ENCODE results near the gene LRP11.
A peak's percentile ranks its signal among the peaks of the same experiment; 100 is the strongest.
"Not testable (repeated sequence)": the region's sequence is repeated elsewhere in the genome, so short reads cannot be mapped to it uniquely, and the experiment has no call there.

LRP11 gene

DNA sequence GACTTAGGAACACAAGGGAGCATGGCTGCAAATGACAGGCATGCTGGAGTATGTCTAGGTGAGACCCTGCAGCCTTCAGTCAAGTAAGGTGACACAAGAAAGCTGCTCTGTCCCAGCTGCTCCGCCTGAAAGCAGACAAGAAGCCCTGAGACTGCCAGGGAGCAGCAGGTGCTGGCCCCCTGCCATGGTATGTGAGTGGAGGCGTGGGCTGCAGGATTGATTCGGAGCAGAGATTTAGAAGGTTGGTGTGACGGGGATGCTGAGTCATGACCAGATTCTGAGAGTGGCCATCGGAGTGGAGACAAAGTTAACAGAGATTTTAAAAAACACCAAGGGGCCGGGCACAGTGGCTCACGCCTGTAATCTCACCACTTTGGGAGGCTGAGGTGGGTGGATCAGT is 17.8 kb downstream of the LRP11 start:
- DNase-seq = no peak

DNA sequence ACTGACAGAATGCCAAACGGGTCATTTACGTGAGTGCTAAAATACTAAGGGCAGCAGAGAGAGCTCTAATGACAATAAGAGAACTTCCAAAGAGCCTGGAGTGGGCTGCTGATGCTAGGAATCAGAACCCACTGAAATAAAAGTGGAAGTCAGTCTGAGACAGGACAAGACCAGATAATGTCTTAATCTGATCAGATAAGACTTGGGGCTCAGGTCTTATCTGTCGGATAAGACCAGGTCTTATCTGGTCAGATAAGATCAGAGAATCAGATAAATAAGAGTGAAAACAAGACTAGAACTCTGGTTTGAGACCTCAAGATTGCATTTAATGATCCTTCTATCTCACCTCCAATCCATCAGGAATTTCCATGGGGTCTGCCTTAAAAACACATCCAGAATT is 18.6 kb downstream of the LRP11 start:
- DNase-seq = no peak

DNA sequence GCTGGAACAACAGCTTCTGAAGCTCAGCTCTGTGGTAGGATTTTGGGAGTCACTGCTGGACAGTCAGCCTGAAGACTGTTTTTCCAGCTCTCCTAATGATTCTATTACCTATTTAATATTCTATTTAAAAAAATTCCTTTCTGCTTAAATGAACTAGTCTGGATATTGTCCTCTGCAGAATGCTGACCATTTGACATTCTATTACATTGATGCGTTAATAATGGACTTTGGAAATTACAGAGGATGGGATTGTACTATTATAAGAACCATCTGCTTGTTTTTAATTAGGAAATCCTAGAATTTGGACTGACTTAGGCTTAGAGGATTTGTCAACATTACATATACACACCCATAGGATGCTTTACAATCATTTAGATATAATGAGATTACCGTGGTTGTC is 19.7 kb downstream of the LRP11 start:
- DNase-seq = no peak

DNA sequence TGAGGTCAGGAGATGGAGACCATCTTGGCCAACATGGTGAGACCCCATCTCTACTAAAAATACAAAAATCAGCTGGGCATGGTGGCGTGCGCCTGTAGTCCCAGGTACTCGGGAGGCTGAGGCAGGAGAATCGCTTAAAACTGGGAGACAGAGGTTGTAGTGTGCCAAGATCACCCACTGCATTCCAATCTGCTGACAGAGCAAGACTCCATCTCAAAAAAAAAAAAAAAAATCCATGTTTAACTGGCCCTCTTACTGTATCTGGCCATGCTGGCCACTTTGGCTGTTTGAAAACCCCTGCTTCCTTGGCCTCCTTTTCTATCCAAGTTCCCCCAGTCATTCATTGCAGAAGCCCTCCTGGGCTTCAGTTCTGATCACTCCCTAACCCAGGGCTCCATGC is 20.1 kb downstream of the LRP11 start:
- not testable (repeated sequence) for DNase-seq

DNA sequence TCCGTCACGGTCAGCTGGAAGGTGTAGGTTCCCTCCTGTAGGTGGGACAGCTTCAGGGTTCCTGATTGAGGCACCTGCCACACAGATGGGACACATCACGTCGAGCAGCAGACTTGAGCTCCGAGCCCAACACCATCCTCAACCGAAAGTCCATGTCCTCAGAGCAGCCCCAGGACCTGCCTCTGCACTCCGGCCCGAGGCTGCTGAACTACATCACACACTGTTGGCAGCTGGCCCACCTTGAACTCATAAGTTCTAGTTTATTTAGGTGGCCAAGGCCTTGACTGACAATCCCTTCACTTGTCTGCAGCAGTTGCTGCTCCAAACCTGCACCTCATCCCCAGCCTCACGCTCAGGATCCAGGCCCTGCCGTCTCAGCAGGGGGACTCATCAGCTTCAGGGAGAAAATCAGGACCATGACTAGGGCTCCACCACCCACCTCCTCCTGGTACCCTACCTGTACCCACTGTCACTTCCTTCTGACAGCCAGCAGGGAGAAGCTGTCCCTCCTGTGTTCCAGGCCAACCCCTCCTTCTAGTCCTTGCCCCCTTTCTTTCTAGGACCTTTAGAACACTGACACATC is 21.0 kb downstream of the LRP11 start:
- DNase-seq = no peak

DNA sequence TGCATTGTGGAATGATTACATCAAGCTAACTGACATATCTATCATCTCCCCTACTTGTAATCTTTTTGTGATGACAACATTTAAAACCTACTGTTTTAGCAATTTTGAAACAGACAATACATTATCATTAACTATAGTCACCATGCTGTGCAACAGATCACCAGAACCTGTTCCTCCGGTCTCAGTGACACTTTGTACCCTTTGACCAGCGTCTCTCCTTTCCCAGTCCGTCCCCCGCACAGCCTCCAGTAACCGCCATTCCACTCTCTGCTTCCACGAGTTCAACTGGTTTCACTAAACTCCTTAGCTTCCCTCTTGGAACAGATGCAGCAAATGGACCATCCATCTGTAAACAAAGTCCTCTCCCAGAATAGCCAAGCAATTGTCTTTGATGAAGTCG is 21.8 kb downstream of the LRP11 start:
- DNase-seq = no peak

DNA sequence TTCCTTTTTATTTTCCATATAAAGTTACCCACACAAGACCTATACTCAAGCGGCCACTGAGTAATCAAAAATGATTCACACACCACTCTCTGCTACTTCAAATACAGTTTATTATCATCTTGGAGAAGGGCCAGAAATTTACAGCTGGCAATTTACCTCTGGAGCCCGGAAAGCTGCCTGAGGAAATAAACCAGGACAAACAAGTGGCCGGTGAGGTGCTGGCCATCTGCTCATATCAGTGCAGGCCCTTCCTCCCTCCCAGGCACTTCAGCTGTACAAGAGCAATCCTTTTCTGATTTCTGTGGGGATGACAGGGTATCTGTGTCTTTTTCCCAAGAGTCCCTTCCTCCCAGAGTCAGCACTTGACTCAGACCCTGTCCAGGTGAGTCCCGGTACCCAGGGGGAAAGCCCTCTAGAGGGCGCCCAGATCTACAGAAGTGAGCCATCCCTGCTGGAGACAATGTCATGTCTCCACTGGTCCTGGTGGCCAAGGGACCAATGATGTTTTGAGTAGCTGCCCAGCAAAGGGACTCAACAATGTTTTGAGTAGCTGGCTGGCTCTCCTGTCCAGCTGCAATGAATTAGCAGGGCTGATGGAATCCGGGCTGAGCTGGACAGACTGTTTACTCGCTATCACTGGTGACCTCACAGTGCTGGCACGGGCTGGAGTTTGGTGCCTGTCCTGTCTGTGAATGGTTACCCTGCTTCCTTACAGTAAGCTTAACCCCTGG is 23.6 kb downstream of the LRP11 start:
- peak; percentile 65 for DNase-seq

DNA sequence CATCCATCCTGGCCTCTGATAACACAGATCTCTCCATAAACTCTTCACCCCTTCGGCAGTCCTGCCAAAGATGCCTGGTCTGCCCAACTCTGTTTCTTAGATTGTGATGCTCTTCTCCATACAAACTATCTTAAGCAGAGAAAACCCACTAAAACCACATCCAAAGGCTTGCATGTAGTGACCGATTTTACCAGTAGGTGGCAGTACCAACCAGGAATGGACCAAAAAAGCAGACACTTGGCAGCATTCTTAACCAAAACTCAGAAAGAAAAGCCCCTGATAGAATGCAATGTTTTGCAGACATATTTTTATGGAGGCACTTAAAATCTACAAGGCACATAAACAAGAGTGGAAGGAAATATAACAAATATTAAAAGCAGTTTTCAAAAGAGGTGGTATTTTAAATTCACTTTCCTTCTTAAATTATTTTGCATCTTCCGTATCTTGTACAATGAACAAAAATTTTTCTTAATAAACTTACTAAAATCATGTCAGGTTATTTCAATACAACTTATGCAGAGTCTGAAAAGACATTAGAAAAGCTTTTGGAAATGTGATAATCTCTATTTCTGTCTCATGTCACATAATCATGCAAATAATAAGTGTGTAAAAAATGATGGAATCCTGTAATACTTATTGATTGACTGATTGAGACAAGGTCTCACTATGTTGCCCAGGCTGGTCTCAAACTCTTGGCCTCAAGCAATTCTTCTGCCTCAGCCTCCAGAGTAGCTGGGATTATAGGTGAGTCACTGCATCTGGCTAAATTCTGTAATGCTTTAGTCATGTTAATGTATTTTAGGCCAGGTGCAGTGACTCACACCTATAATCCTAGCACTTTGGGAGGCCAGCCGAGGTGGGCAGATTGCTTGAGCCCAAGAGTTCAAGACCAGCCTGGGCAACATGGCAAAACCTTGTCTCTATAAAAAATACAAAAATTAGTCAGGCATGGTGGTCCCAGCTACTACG is 29.4 kb downstream of the LRP11 start:
- DNase-seq = peak; percentile 76

DNA sequence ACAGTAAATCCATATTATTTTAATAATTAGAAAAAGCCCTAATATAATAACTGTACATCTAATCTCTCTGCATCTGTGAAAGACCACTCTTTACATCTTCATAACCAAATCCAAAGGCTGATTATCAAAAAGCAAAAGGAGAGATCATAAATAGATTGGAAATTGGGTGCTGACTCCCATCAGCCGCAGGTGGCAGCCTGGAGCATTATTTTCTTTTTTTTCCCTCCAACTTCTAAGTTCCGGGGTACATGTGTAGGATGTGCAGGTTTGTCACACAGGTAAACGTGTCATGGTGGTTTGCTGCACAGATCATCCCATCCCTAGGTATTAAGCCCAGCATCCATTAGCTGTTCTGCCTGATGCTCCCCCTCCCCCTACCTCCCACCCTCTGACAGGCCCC is 30.5 kb downstream of the LRP11 start:
- no peak for DNase-seq

DNA sequence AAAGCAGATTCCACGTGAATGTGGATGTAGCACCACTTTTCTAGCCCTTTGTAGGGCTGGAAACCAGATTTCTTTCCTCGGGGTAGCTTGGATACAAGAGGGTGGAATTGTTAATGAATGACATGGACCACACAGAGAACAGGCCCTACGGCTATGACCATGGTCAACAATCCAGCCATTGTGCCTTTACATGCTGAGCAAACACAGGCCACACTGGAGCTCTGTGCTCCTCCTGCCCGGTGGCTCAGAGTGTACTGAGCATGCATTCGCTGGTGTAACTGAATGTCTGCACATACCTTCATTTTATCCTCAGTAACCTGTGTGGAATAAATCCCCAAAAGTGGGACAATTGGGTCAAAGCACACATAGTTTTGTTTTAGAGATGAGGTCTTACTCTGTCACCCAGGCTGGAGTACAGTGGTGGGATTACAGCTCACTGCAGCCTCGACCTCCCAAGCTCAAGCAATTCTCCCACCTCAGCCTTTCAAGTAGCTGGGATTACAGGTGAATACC is 32.8 kb downstream of the LRP11 start:
- no peak for DNase-seq

DNA sequence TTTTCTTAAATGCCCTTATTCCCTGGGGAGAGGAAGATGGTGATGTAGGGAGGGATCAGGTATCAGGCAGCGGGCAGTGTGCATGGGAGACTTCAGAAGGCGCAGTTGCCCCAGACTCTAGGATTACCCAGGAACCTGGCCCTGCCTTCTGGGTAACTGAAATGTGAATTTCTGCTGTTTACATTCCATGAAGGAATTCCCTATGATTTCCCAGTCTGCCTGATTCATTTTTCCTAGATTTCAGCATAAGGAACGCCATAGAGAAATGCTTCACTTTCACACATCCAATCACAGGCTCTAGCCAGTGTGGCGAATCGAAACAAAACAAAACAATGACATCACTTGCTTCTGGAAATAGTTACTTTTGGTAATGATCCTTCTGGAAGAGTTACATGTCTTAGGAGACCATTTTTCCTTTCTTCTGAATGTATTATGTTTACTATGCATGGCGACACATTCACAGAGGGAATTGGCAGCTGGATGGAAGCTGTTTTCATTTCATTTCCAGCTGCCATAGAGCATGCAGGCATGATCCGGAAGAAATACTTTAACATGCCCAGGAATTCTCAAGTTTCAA is 33.3 kb downstream of the LRP11 start:
- no peak for DNase-seq

DNA sequence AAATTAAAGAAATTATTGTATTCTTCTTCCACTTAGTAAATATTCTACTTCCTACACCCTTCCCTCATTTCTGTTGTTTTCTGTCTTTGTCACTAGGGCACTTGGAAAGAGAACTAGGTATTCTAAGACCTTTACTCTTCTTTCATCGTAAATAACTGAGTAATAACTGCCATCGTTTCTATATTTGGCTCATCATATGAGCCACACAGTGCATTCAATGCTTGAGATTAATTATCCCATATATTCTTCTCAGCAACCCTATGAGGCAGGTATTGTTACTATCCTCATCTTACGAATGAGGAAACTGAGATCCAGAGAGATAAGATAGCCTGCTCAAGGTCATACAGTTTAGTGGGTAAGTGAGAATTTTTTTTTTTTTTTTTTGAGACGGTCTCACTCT is 38.9 kb downstream of the LRP11 start:
- no peak for DNase-seq

DNA sequence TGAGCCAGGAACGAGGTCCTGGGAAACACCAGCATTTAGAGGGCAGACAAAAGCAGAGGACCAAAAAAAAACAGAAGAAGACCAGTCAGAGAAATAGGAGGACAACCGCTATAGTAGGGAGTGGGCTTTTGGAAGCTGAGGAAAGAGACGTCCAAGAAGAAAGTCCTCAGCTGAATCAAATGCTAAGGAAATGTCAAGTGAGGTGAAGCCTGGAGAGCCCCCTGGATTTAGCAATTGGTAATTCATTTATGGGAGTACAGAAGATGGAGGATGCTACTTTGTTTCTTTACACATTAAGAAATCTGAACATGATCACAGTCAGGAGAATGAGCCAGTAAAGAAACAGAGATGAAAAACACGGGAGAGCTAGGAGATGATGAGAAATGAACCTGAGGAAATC is 41.1 kb downstream of the LRP11 start:
- no peak for DNase-seq

DNA sequence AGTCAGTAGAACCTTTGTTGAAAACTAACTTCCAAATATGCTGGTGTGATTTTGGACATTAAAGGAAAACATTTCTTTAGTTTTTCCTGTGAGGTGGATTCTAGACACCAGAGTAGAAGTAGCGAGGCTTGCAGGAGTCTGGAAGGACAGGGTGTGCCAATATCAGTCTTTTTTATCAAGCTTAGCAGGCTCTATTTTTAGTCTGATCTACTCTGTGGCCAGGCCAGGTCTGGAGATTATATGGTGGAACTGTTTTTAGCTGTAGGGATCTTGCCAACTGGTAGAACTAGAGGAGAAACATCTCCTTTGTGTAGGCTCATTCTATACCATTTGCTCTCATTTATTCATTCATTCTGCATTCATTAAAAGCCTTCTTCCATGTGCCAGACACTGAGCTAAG is 42.7 kb downstream of the LRP11 start:
- no peak for DNase-seq

DNA sequence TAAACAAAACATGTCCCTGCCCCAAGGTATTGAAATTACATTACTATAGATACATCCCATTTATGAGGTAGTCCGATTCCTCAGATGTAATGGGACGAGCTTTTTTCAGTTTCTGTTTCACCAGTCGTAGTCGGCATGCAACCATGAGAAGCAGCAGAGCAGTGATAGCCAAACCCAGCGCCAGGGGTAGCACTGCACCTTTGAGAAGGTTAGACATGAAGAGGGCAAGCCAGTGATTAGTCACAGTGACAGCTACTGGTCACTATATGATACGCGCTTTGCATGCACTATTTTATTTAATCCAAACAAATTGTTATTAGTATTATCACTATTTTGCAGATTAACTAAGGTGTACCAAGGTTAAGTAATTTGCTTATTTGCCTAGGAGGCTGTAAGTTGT is 43.7 kb downstream of the LRP11 start:
- no peak for DNase-seq

DNA sequence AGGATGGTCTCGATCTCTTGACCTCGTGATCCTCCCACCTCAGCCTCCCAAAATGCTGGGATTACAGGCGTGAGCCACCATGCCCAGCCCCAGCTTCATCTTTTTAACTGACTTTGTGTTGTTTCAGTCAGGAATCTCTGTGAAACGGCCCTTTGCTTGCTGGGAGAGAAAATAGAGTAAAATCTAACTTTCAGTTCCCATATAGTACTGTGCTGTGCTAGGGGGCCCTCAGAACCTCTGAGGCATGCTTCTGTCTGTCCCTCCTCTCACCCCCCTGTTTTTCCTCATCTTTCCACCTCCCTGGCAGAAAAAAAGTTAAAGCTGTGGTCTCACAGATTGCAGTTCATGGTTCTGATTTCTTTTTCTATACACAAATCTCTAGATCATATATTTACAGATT is 48.4 kb downstream of the LRP11 start:
- no peak for DNase-seq

DNA sequence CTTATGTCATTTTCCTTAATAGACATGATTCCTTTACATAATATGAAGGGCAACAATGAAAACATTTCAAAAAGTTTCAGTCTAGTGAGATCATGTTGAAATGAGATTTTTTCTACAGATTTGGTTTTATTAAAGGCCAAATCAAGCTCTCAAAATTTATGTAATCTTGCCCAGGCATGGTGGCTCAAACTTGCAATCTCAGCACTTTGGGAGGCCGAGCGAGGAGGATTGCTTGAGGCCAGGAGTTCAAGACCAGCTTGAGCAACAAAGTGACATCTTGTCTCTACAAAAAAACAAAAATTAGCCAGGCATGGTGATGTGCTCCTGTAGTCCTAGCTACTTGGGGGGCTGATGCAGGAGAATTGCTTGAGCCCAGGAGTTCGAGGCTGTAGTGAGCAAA is 50.8 kb downstream of the LRP11 start:
- DNase-seq = no peak

DNA sequence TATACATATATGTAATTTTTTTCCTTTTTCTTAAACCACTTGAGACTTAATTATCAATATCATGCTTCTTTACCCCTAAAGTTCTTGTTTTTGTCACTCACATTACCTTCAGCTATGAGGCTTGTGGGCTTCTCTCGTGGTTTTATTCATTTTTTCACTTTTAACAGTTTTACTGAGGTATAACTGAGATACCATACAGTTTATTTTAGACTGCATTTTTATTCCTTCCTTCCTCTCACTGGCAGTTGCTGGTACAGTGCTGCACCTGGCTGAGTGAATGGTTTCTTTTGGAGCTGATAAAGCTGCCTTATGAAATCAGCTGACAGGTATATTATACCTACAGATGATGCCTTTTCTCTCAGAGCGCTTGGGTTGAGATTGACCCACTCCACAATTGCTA is 54.4 kb downstream of the LRP11 start:
- DNase-seq = no peak

DNA sequence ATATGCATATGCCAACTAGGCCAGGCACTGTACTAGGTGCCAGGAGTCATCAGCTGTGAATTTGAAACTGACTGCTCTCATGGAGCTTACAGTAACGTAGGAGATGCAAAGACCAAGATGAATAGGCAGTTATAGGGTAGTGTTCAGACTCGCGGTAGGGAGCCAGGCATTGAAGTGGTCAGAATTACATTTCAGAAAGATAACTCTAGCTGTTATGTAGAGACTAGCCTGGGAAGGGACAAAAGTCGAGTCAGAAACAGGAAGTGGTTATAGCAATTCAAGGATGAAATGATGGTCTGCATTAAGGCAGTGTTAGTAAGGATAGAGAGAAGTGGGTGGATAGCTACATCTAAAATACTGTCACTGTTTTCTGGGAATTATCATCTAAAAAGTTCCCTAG is 58.0 kb downstream of the LRP11 start:
- DNase-seq = no peak

DNA sequence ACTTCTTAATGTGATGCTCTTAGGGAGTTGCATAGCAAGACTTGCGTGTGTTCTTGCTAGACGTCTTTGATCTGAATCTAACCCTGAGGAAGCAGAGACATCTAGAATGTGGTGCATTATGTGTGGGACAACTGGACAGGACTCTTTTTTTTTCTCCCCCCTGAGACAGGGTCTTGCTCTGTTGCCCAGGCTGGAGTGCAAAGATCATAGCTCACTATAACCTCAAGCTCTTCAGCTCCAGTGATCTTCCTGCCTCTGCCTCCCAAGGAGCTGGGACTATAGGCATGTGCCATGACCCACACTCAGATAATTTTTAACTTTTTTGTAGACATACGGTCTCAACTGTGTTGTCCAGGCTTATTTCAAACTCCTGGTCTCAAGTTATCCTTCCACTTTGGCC is 80.6 kb downstream of the LRP11 start:
- no peak for DNase-seq

DNA sequence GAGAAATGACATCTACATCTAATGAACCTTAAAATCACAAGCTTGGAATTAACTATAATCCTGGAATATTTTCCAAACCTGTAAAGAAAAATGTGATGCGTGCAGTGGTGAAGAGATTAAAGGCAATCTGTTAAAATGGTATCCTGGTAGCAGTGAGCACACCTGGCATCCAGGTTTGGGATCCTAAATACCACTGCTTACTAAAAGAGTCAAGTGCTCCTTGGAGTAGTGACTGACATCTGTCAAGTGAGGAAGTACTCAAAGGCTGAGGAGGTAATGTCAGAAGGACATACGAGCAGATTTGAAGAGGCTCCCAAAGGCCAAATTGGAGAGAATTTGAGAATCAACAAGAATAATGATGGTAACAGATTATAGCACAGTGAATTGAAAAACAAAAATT is 81.8 kb downstream of the LRP11 start:
- no peak for DNase-seq

DNA sequence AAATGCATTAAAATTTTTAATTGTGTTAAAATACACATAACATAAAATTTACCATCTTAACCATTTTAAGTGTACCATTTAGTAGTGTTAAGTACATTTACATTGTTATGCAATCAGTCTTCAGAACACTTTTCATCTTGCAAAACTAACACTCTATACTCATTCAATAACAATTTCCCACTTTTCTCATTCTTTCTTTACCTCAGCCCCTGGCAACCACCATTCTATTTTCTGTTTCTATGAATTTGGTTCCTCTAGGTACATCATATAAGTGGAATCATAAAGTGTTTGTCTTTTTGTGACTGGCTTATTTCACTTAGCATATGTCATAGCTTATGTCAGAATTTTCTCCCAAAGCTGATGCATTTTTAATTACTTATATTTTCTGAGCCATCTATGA is 82.4 kb downstream of the LRP11 start:
- no peak for DNase-seq

DNA sequence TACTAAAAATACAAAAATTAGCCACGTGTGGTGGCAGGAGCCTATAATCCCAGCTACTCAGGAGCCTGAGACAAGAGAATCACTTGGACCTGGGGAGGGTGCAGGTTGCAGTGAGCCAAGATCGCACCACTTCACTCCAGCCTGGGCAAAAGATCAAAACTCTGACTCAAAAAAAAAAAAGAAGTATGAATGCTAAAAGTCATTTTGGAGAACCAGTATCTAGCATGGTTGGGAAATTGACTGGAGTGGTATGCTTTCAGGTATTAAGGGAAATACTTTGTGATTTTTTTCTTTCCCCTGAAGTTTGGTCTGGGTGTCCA is 84.6 kb downstream of the LRP11 start:
- no peak for DNase-seq

DNA sequence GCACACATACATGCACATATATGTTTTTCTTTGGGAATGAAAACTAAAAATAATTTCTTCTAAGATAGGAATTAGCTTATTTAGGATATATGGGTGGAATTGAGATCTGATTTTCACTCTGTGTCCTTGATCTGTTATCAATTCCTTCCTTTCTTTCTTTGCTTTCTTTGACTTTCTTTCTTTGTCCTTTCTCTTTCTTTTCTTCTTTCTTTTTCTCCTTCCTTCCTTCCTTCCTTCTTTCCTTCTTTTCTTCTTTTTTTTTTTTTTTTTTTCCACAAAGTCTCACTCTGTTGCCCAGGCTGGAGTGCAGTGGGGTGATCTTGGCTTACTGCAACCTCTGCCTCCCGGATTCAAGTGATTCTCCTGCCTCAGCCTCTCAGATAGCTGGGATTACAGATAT is 86.5 kb downstream of the LRP11 start:
- no peak for DNase-seq

All from stimulated activated CD4-positive, alpha-beta T cell treated with anti-CD3 and anti-CD28 coated beads, Interleukin-15, amount 100 ng/mL, for 24 hours (primary cell).